ENCODE results near the gene NOS1AP. TPM values are rescaled to one million over a fixed set of nuclear protein-coding genes. Genes with fewer than 3 reads are reported as not detected.

The NOS1AP gene
- total and polyA plus RNA-seq, 2 donors (not counting 3 experiments of a cell fraction or from before 2014, with no cell fraction given), result 1.3 to 5.4 TPM

- Histone ChIP-seq H4K20me1 (replicated peaks; ENCODE audit: control insufficient read depth, extremely low read depth, insufficient read depth, low read length) (no peaks in the 10 kb centered on the region), H3K4me2 (ENCODE audit: insufficient read depth, low read length) (no peak overlapping the region), H3K9me1 (replicated peaks; ENCODE audit: control insufficient read depth, extremely low read depth, insufficient read depth, low read length) (no peaks in the 10 kb centered on the region), H2AFZ (ENCODE audit: low read depth, low read length) (no peak overlapping the region), H3K36me3 (ENCODE audit: control insufficient read depth in 2 of 2, extremely low read depth in 1 of 2, insufficient read depth in 2 of 2, low read length in 2 of 2) (no peaks in the 10 kb centered on the region), H3K9ac (replicated peaks; ENCODE audit: extremely low read depth, insufficient read depth, low read length) (no peak overlapping the region), H3K4me1 (ENCODE audit: control insufficient read depth, extremely low read depth, insufficient read depth, low read length) (peaks cover 26% of the 10 kb centered on the region), H3K27ac (ENCODE audit: insufficient read depth, low read depth, low read length) (no peak overlapping the region), H3K27me3 (ENCODE audit: control insufficient read depth in 2 of 2, insufficient read depth in 2 of 2, low read length in 2 of 2) (no peaks in the 10 kb centered on the region), H3K79me2 (ENCODE audit: control insufficient read depth, insufficient read depth, low read length) (no peaks in the 10 kb centered on the region), H3K9me3 (replicated peaks; ENCODE audit: control insufficient read depth, insufficient read depth, low read length) (no peaks in the 10 kb centered on the region), H3K4me3 (replicated peaks in 1 of 3; ENCODE audit: insufficient read depth in 1 of 3, low read depth in 1 of 3, low read length in 3 of 3) (no peak overlapping the region)
- FAIRE-seq, result no peak
- TF ChIP-seq MAX (IDR thresholded peaks at IDR 0.05; ENCODE audit: insufficient read depth, insufficient read length), result no peak
- no peak for TF ChIP-seq CTCF (IDR thresholded peaks at IDR 0.05; ENCODE audit: extremely low read depth in 1 of 2, insufficient read depth in 1 of 2, low read depth in 1 of 2, low read length in 2 of 2)
- TF ChIP-seq EZH2 (IDR thresholded peaks at IDR 0.05; ENCODE audit: borderline replicate concordance, low read depth, low read length, severe bottlenecking), result no peak
- no peak for TF ChIP-seq POLR2A (IDR thresholded peaks at IDR 0.05; ENCODE audit: low read depth, low read length)
- TF ChIP-seq GATA2 (IDR thresholded peaks at IDR 0.05; ENCODE audit: insufficient read depth, insufficient read length, low read depth, low read length), result no peak
- no peak for TF ChIP-seq POLR2AphosphoS5 (IDR thresholded peaks at IDR 0.05; ENCODE audit: insufficient read depth, low read depth, low read length)
- TF ChIP-seq MYC (IDR thresholded peaks at IDR 0.05; ENCODE audit: low read depth, low read length), result no peak
- no peak for TF ChIP-seq FOS (IDR thresholded peaks at IDR 0.05; ENCODE audit: borderline replicate concordance, insufficient read depth, low read length)
- no peak for TF ChIP-seq JUN (IDR thresholded peaks at IDR 0.05; ENCODE audit: borderline replicate concordance, insufficient read depth, insufficient read length, low read depth)
- CTCF ChIA-PET, result no interaction called here
- DNase-seq (ENCODE audit: low read depth, low spot score), result no peak
- dilution Hi-C loops (cut with MboI; ENCODE audit: extremely low pct_ligation_motif_present, low sequenced_read_pairs) (no loop called here), intact Hi-C loops (cut with micrococcal nuclease) (no loop called here)
- BruUV-seq (replicated peaks), result no TSS peak
- POLR2A ChIA-PET, result no interaction called here
Measured at GRCh38 chr1:162083273-162083672, 13.8 kb downstream of the NOS1AP start.
